NCI-H460 (cell line): Measurements from ENCODE around the gene MAK. TPM values are rescaled to one million over a fixed set of nuclear protein-coding genes. Genes with fewer than 3 reads are reported as not detected.
"Not testable (repeated sequence)": the region's sequence is repeated elsewhere in the genome, so short reads cannot be mapped to it uniquely, and the experiment has no call there.

Experiments
- DNase-seq: peaks from one replicate; pipeline ENCODE4 v3.0.0-alpha.2; 2016; ENCODE audit warnings: low read depth; ENCODE audit errors: extremely low read depth
- small RNA-seq, 2 experiments: library from RNA; depleted of rRNA; stranded (forward); fragments of <200 nt; gene quantifications; one replicate each; pipeline ENCODE3, GENCODE V24; 2014
- total RNA-seq: library from RNA; depleted of rRNA; stranded (reverse); fragments of >200 nt; shearing (Covaris generic); gene quantifications from 2 replicates; pipeline ENCODE4 v1.2.3, GENCODE V29; 2014; rRNA removed

The MAK gene
- total RNA-seq, 1 experiment from 2014 or later = 1.6 TPM

DNA sequence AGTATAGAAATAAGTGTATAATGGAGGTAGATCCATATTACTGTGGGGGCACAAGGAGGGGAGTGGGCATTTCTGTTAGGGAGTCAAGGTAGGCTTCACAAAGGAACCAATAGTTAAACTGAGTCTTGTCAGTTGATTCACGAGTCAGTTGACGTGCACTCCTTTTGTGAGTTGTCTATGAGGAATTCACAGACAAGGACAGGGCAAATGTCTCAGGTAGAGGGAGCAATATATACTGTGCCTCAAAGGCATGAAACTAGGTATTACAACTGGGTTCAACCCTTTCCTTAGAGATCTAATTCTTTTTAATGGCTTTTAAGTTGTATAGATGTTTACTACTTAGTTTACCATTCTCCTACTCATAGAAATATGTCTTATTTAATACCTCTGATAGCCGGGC lies 104.5 kb downstream of the MAK start:
- DNase-seq = no peak

DNA sequence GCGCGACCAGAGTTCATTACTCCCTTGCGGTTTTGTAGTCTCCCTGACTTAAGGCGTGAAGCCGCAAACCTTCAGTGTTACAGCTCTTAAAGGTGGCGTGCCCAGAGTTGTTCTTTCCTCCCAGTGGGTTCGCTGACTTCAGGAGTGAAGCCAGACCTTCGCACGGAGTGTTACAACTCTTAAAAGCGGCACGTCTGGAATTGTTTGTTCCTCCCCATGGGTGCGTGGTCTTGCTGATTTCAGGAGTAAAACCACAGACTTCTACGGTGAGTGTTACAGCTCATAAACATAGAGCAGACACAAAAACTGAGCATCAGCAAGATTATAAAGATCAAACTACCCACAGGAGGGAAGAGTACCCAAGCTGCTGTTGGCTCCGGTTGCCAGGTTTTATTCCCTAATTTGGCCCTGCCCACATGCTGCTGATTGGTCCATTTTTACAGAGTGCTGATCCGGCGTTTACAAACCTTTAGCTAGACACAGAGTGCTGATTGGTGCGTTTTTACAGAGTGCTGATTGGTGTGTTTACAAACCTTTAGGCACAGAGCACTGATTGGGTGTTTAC lies 105.1 kb downstream of the MAK start:
- DNase-seq = no peak

DNA sequence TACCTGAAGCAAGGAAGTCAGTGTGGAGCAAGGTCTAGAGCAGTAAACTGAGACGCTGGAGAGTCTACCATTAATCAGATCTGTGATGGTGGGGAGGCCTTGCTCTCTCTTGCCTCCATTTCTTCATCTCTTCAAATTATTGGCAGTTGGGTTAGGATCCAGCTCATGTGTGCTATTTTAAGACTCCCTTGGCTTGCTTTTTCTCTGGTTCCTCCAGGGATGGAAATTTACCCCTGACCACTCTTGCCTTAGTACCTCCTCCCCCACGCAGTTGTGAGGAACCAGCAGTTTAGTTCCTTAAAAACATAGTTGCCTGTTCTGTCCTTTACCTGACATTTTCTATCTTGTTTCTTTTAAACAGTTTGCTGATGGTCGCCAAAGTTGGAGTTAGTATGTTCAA lies 108.1 kb downstream of the MAK start:
- DNase-seq = no peak

DNA sequence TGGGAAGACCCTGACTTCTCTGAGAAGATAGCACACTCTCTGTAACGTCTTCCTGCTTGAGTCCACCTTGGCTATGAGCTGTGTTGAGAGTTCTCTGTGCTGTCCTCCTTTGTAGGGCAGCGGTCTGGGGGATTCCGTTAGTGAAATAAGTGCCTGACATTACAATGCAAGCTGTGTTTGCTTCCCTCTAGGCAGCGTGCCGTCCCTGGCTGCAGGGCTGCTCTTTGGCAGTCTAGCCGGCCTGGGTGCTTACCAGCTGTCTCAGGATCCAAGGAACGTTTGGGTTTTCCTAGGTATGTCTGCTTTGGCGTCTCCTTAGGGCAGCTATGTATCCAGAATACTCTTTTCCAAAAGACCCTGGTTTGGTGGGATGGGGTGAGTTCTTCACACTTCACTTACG lies 112.6 kb downstream of the MAK start:
- DNase-seq = no peak

DNA sequence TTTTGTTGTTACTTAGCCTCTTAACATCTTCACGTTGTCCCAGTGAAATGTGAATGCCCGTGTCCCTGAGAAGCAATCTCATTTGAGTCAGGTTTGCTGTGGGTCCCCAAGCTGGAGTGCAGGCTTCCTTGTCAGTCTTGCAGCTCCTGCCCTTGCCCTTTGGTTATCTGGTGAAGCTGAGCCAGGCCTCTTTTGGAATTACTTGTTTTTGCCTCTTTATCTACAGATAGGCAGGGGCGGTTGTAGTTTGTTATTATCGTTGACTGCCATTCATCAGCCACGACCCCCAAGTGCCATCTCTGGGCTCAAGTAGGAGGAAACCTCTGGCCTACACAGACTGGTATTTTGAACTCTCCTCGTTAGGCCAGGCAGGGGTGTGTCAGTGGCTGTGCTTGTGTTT lies 113.3 kb downstream of the MAK start:
- no peak for DNase-seq

DNA sequence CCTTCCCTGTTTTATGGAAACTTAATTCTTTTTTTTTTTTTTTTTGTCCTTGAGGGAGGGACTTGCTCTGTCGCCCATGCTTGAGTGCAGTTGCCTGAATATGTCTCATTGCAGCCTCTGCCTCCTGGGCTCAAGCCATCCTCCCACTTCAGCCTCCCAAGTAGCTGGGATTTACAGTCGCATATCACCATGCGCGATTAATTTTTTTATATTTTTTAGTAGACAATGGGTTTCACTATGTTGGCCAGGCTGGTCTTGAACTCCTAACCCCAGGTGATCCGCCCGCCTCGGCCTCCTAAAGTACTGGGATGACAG lies 114.8 kb downstream of the MAK start:
- DNase-seq = no peak

DNA sequence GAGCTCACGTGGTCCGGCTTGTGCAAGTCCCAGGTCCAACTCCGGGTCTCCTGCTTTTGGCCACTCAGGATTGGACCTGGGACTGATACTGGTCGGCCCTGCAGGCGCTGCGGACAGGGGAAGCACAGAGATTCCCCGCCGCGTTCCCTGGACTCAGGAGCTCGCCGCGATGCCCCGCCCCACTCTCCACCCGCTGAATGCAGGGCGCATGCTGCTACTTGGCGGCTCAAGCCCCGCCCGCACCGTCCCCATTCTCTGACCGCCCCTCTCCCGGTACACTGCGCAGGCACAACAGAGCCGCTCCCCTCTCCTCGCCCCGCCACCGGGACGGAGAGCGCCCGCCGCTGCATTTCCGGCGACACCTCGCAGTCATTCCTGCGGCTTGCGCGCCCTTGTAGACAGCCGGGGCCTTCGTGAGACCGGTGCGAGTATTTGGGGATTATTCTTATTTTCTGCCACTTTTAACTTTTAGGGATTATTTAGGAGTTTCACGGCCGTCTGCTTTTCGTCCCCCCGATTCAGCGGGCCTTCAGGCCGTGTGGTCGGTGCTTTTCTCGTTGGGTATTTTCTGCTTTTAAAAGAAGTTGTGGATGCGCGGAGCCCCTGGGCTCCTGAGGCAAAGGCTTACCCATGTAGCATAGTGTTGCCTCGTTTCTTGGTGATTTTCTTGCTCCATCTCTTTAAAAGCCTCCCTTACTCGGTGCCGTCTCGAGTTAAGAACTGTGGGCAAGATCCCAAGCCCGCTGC lies 115.3 kb downstream of the MAK start, which contains the start of gene TMEM14C:
Gene TMEM14C, plus strand, starts transcription at position 251 of the 747 bp plus-strand sequence. CDS start 1,544 bp downstream, outside the sequence.
- DNase-seq = peak; percentile 89

DNA sequence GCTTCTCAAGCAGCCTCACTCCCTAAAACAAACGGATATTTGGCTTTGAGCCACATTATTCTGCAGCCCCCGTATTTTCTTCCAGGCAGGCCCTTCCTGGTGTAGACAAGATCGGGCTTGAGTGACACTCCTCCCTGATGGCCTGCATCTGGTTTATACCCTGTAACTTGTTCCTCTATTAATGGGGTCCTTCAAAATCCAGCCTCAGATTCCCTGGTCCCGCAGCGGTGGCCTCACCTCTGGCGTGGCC lies 115.8 kb downstream of the MAK start:
- DNase-seq = no peak

DNA sequence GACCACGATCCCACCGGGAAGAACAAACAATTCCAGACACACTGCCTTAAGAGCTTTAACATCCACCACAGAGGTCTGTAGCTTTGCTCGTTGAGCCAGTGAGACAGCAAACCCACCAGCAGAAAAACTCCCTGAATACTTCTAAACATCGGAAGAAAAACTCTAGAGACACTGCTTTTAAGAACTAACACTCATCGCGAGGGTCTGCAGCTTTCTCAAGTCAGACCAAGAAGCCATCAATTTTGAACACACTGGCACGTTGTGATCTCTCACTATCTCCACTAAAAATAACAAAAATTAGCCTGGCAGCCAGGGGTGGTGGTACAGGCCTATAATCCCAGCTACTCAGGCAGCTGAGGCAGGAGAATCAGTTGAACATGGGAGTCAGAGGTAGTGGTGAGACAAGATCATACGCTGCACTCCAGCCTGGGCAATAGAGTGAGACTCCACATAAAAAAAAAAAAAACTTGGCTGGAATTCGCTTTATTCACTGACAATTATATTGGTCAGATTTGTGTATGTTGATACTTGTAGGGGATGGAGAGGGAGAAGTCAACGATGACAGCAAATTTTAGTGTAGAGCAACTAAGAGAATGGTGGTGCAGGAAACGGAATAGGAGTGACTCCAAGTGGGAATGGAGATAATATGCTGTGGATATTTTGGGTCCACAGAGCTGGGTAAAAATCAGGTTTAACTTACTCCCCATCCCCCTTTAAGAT lies 116.3 kb downstream of the MAK start:
- no peak for DNase-seq

DNA sequence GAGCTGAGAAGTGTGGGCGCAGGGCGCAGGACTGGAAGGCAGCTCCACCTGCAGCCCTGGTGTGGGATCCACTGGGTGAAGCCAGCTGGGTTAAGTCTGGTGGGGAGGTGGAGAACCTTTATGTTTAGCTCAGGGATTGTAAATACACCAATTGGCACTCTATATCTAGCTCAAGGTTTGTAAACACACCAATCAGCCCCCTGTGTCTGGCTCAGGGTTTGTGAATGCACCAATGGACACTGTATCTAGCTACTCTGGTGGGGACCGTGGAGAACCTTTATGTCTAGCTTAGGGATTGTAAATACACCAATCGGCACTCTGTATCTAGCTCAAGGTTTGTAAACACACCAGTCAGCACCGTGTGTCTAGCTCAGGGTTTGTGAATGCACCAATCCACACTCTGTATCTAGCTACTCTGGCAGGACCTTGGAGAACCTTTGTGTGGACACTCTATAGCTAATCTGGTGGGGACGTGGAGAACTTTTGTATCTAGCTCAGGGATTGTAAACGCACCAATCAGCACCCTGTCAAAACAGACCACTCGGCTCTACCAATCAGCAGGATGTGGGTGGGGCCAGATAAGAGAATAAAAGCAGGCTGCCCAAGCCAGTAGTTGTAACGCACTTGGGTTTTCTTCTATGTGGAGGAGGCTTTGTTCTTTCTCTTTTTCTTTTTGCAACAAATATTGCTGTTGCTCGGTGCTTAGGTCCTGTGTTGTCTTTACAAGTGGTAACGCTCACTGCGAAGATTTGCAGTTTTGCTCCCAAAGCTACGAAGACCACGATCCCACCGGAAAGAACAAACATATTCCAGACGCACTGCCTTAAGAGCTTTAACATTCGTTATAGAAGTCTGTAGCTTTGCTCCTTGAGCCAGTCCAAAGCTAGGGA lies 117.1 kb downstream of the MAK start:
- not testable (repeated sequence) for DNase-seq

DNA sequence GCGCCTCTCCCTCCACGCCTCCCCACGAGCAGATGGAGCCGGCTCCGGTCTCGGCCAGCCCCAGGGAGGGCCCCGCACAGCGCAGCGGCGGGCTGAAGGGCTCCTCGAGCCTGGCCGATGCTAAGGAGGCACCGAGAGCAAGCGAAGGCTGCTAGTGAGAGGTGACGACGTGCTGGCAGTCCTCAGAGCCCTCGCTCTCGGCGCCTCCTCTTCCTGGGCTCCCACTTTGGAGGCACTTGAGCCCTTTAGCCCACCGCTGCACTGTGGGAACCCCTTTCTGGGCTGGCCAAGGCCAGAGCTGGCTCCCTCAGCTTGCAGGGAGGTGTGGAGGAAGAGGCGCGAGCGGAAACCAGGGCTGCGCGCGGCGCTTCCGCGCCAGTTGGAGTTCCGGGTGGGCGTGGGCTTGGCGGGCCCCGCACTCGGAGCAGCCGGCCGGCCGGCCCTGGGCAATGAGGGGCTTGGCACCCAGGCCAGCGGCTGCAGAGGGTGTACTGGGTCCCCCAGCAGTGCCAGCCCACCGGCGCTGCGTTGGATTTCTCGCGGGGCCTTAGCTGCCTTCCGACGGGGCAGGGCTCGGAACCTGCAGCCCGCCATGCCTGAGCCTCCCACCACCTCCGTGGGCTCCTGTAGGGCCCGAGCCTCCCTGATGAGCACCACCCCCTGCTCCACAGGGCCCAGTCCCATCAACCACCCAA lies 117.9 kb downstream of the MAK start:
- DNase-seq = no peak

DNA sequence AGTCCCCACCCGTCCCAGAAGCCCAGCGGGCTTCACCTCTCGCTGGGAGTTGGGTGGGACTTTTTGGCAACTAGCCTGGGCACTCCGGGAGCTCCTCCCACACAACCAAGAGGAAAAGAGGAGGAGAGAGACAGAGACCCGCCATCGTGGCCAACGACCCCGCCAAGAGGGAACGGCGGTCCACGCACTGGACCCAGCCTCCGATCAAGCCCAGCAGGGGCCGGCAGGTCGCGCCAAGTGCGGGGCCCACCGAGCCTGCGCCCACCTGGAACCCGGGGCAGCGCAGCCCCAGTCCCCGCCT lies 118.4 kb downstream of the MAK start:
- no peak for DNase-seq

DNA sequence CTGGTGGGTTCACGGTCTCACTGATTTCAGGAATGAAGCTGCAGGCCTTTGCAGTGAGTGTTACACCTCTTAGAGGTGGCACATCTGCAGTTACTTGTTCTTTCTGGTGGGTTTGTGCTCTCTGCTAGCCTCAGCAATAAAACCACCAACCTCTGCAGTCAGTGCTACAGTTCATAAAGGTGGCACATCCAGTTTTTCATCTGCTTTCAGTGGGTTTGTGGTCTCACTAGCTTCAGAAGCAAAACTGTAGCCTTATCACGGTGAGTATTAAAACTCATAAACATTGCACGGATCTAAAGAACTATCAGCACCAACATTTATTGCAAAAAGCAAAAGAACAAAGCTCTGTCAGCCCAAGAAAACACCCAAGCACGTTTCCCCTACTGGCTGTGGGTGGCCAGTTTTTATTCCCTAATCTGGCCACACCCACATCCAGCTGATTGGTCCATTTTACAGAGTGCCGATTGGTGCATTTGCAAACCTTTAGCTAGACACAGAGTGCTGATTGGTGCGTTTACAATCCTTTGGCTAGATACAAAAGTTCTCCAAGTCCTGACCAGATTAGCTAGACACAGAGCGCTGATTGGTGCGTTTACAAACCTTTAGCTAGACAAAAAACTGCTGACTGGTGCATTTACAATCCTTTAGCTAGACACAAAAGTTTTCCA lies 118.9 kb downstream of the MAK start:
- no peak for DNase-seq

DNA sequence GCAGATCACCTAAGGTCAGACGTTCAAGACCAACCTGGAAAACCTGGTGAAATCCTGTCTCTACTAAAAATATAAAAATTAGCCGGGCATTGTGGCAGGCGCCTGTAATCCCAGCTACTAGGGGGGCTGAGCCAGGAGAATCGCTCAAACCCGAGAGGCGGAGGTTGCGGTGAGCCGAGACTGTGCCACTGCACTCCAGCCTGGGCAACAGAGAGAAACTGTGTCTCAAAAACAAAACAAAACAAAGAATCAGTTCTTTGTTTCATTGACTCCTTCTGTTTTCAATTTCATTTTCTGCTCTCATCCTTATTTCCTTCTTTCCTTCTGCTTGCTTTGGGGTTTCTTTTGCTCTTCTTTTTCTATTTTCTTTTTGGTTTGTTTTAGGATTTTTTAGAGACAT lies 124.4 kb downstream of the MAK start:
- DNase-seq = no peak

Small RNA genes within 50 kb of the gene (small RNA-seq; reads per million reads assigned to genes)
- gene RNA5SP203 = 0 to 0.18 reads per million in 2 experiments

Other genes with a start within 250 kb of the MAK start
- gene C6orf52, start 143.9 kb downstream of the MAK start, total RNA-seq = 0.81 and 1.3 TPM in 2 replicates
- gene PAK1IP1, start 143.6 kb downstream of the MAK start, total RNA-seq = 36.3 and 37.5 TPM in 2 replicates
- gene TMEM14C, start 115.5 kb downstream of the MAK start, total RNA-seq = 121 and 127 TPM in 2 replicates
- gene TMEM14B, start 90.7 kb downstream of the MAK start, total RNA-seq = 109 and 121 TPM in 2 replicates
- not detected in 2 replicates for gene GCM2, start 43.5 kb upstream of the MAK start, total RNA-seq
- 12.2 and 13.3 TPM in 2 replicates for gene SYCP2L, start 48.5 kb upstream of the MAK start, total RNA-seq
- 2.5 and 2.7 TPM in 2 replicates for gene ELOVL2, start 205.8 kb upstream of the MAK start, total RNA-seq